DMS79 treated with DMSO at 0.1 percent for 48 hours (cell line): ENCODE data around the gene BLM.

ENCODE experiments used
- DNase-seq: peaks from one replicate; lab custom pipeline; 2025; lab: John Stamatoyannopoulos, UW

Gene BLM

DNA sequence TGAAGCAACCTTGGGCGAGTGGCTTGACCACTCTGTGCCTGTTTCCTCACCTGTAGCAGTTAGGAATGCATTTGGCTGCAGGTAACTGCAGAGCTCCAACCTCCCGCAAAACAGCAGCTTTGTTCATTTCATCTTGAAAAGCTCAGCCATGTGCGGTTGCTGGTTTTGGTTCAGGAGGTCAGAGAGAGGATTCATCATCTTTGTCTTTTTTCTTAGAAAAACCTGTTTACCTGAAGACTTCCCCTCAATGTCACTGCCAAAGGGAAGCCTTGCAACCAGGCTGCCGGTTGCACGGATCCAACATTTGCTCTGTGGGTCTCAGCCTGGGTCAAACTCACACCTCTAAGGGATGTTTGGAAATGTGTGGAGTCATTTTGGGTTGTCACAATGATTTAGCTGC lies 134.8 kb downstream of the BLM start:
- DNase-seq: no peak

DNA sequence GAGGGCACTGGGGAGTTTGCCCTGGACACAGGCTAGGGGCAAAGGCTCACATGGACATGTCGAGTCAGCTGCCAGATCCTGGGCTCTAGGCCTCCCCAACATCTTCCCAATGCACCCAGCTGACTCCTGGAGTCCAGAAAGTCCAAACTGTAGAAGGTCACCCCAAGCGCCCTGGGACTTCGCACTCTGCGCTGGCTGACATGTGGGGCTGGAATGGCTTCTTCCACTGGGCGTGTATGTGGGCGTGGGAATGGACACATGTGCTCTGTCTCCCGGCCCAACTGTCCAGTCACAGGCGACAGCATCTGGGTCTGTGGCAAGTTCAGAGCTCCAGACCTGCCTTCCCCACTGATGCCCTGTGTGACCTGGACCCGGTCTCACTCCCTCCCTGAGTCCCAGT lies 138.0 kb downstream of the BLM start:
- DNase-seq: no peak

GRCh38 chr15:90857337-90857736 lies 140.2 kb downstream of the BLM start:
- no peak for DNase-seq

- no peak for DNase-seq
Measured at GRCh38 chr15:90857883-90858443, 140.8 kb downstream of the BLM start.

GRCh38 chr15:90859234-90860131 lies 142.3 kb downstream of the BLM start:
- no peak for DNase-seq

DNA sequence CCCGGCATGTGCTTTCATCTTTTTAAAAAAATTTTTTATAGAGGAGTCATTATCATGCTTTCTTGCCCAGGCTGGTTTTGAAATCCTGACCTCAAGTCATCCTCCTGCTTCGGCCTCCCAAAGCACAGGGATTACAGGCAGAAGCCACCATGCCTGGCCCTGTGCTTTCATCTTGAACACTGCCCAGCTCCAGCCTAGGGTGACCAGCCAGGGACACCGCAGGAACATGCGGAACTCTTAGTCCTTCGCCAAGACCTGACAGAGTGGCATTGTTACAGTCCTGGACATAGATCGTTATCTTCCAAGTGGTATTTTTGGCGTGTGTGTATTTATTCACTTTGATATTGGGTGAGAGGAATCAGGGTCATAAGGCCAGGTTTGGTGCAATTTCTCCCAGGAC lies 143.3 kb downstream of the BLM start:
- DNase-seq: no peak

DNA sequence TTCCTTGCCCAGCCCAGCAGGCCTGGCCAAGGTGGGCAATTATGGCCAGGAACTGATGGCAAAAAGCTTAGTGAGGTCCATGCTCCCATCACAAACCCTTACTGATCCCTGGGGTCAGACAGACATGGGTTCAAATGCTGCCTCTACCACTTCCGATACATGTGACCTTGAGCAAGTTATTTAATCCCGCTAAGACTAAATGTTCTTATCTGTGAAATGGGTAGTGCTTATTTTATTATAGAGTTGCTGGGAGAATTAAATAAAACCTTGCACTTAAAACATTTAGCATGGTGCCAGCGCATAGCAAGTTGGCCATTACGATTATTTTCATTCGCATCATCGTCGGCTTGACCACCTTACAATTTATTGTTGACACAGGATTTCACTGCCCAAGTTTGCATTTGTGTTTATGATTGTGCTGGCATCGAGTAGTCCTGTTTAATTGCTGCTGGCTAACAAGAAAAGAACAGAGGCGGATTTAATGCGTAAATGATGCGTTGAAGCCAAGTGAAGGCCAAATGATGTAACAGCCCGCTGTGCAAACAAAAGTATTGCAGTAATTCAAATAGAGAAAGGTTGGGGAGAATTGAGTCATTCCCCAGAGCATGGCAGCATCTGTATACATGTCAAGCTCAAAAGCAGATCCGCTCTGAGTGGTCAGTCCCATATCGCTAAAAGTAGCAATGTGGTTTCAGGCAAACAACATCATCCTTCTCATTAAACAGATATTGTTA lies 144.0 kb downstream of the BLM start:
- DNase-seq: no peak

DNA sequence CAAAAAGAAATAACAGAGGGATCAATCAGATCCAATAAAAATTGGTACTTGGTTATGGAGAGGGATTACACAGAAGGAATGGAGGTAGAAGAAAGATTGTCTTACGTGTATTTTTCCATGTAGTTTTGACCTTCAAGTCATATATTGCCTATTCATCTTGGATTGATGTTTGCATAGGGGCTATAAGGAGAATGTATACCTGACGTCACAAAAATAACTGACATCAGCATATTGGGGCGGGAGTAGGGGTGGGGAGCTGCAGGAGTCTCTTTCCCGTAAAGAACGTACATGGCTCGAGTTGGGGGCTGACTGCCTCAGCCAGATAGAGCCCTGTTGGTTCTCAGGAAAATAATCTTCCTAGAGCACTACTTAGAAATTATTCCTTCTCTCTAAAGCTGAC lies 145.3 kb downstream of the BLM start:
- no peak for DNase-seq

DNA sequence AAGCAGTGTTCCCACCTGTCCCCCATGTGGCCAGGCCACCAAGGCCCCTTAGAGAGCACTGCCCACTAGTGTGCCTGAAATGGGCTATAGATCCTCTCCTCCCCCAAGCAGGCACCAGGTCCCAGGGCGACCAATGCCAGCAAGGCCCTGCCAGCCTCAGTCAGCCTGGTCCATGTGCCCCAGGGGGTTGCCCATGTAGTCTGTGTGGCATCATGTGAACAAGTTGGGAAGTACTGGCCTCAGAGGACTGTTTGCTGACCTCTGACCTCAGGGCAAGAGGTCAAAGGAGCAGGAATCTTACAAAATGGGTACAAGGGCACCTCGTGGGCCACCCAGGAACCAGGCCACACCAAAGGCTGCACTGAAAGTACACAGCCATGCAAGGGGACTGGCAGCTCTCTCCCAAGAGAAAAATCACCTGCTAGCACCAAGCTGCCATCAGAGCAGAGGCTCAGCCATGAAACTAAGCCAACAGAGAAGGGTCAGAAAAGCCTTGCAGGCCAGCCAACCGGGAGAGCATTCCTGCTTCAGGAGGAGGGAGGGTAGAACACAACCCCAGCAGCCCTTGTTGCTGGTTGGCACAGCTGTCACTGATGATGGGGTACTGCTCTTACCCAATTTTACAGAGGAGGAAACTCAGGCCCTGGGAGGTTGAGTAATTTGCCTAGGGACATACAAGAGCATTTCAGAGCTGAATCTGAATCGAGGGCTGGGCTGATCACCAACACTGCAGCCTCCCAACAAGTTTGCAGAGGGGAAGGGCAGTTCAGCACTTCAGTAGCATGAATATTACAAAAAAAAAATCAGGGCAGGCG lies 146.0 kb downstream of the BLM start:
- no peak for DNase-seq

DNA sequence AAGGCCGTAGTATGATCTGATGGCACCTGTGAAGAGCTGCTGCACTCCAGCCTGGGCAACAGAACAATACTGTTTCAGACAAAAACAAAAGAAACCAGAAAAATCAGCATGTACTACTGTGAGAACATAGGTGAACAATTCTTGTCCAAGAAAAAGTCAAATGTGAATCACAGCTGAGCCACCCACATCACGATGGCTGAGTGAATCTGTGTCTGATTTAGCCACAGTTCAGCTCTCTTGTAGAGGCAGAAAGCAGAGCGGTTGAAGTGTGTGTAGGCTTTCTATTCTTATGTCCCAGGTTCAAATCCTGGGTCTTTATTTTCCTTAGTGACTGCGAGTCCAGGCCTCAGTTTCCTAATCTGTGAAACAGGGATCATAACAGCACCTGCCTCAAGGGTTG lies 146.8 kb downstream of the BLM start:
- DNase-seq: no peak

DNA sequence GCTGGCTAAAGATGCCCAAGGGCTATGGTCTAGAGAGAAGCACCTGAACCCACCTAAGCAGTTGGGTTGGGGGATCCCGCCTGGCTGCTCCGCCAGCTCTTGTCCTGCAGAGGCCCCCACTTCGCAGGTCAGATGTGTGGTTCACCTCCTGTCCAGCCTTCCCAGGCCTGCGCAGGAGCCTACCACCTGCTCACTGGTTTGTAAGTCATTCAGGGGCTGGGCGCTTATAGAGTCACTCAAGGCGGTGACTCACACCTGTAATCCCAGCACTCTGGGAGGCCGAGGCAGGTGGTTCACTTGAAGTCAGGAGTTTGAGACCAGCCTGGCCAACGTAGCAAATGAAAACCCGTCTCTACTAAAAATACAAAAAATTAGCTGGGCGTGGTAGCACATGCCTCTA lies 147.4 kb downstream of the BLM start:
- no peak for DNase-seq

- DNase-seq: no peak
Measured at GRCh38 chr15:90865702-90866101, 148.6 kb downstream of the BLM start.
